ENCODE measurements around the gene CRTC1.
A peak's percentile ranks its signal among the peaks of the same experiment; 100 is the strongest.
"Not testable (repeated sequence)": the region's sequence is repeated elsewhere in the genome, so short reads cannot be mapped to it uniquely, and the experiment has no call there.

CRTC1 gene

DNA sequence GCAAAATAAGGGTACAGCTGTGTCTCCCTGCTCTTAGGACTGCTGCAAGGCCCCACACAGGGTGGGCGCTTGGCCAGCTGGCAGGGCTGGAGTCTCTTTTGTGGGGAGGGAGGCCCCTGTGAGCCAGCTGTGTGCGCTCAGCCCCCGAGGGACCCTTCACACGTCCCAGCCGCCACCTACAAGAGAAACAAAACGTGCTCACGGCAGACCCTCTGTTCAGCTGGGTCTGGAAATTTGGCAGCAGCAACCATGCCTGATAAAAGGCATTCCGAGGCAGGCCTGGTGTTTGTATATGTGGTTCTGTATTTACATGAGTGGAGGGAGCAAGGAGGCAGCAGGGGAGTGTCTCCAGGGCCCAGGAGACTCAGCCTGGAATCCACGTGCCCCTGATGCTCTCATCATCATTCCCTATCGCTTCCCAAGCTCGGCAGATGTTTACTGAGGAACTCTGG lies 49.7 kb downstream of the CRTC1 start:
- H3K4me3 ChIP-seq (replicated peaks in 1 of 2; ENCODE audit: low read depth in 2 of 2, low read length in 2 of 2): no peak overlapping the region
- peak; percentile 22 to 86 for DNase-seq (ENCODE audit: low read depth in 2 of 2)
- TF ChIP-seq, protein P1, sequence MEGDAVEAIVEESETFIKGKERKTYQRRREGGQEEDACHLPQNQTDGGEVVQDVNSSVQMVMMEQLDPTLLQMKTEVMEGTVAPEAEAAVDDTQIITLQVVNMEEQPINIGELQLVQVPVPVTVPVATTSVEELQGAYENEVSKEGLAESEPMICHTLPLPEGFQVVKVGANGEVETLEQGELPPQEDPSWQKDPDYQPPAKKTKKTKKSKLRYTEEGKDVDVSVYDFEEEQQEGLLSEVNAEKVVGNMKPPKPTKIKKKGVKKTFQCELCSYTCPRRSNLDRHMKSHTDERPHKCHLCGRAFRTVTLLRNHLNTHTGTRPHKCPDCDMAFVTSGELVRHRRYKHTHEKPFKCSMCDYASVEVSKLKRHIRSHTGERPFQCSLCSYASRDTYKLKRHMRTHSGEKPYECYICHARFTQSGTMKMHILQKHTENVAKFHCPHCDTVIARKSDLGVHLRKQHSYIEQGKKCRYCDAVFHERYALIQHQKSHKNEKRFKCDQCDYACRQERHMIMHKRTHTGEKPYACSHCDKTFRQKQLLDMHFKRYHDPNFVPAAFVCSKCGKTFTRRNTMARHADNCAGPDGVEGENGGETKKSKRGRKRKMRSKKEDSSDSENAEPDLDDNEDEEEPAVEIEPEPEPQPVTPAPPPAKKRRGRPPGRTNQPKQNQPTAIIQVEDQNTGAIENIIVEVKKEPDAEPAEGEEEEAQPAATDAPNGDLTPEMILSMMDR (IDR thresholded peaks at IDR 0.05; ENCODE audit: low read depth, low read length): no peak

DNA sequence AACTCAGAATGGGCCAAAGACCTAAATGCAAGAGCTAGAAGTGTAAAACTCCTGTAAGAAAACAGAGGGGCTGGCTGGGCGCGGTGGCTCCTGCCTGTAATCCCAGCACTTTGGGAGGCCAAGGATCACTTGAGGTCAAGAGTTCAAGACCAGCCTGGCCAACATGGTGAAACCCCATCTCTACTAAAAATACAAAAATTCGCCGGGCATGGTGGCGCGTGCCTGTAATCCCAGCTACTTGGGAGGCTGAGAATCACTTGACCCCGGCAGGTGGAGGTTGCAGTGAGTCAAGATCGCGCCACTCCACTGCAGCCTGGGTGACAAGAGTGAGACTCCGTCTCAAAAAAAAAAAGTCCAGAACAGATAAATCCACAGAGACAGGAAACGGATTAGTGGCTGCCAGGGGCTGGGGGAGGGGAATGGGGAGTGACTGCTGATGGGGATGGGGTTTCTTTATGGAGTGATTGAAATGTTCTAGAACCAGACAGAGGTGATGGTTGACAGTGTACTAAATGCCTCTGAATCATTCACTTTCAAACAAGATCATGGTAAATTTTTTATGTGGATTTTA lies 50.4 kb downstream of the CRTC1 start:
- not testable (repeated sequence) for DNase-seq (ENCODE audit: low read depth in 2 of 2); H3K4me3 ChIP-seq (replicated peaks in 1 of 2; ENCODE audit: low read depth in 2 of 2, low read length in 2 of 2)

DNA sequence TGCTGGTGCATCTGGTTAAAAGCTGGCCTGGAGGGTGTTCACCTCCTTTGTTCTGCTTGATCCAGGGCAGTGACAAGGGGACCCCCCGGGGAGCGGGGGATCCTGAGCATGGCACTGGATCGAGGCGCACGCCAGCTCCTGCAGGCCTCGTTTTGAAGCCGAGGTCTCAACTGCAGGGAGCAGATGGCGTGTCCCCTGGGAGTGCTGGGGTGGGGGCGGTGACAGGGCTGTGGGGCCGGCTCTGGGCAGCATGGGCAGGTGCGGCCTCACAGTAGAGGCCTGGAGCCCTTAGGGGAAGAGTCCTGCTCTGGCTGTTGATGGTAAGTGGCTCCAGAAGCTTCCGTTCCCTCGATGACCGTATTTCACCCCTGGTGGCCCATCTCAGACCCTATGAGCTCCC lies 51.8 kb downstream of the CRTC1 start:
- H3K4me3 ChIP-seq (replicated peaks in 1 of 2; ENCODE audit: low read depth in 2 of 2, low read length in 2 of 2): no peak overlapping the region
- no peak for DNase-seq (ENCODE audit: low read depth in 2 of 2)
- TF ChIP-seq, protein P1 (IDR thresholded peaks at IDR 0.05; ENCODE audit: low read depth, low read length): no peak

DNA sequence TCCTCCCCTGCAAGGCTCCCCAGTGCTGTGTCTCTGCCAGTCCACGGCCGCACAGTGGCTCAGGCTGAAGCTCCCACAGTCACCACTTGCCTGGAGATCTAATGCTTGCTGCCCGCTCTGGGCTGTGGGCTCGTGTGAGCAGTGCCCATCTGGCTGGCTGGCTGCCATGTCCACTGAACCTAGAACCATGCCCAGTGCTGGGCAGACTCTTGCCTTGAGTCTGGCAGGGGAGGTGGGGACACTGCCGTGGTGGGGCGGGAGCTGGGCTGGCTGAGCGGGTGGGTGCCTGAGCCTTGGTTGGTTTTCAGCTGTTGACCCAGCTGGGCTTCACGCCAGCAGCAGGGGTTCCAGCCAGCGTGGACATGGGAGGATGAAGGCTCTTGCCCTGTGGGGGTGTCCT lies 52.3 kb downstream of the CRTC1 start:
- TF ChIP-seq, protein P1 (IDR thresholded peaks at IDR 0.05; ENCODE audit: low read depth, low read length): no peak
- no peak for DNase-seq (ENCODE audit: low read depth in 2 of 2)
- H3K4me3 ChIP-seq (replicated peaks in 1 of 2; ENCODE audit: low read depth in 2 of 2, low read length in 2 of 2): no peak overlapping the region

DNA sequence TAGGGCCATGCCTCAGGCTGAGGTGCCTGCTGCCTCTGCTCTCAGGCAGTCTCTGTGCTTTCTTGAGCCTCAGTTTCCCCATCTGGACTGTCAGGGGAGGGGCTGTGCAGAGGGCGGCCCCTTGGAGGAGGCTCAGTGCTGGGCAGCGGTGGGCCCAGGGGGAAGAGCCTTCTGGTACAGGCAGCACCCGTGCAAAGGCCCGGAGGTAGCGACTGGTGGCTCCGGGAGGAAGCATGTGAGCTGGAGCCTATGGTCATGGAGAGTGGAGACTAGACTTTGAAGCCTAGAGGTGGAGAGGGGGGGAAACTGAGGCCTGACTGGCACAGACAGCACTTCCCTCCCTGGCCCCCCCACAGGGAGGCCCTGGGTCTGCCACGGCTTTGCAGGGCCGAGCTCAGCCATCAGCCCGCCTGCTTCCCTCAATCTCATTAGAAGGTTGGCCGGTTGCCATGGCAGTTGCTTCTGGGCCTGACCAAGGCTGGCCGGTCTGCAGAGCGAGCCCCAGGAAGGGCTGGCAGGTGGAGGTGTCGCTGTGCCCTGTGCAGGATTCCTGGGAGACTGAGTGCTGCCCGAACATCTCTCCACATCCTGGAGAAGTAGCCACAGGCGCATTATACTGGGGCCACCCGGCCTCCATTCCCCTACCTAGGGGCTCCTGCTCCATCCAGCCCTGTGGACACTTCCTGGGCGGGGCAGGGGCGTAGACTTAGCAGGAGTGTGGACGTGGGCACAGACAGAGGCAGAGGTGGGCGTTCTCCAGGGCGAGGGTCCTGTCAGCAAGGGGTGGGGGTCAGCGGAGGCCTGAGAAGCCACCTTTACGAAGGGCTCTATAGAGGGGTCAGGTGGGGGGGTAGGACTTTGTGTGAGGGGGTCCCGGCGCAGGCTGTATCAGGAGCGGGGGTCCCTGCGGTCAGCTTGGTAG lies 53.2 kb downstream of the CRTC1 start:
- no peak overlapping the region for H3K4me3 ChIP-seq (replicated peaks in 1 of 2; ENCODE audit: low read depth in 2 of 2, low read length in 2 of 2)
- TF ChIP-seq, protein P1 (IDR thresholded peaks at IDR 0.05; ENCODE audit: low read depth, low read length): no peak
- DNase-seq (ENCODE audit: low read depth in 2 of 2): no peak

DNA sequence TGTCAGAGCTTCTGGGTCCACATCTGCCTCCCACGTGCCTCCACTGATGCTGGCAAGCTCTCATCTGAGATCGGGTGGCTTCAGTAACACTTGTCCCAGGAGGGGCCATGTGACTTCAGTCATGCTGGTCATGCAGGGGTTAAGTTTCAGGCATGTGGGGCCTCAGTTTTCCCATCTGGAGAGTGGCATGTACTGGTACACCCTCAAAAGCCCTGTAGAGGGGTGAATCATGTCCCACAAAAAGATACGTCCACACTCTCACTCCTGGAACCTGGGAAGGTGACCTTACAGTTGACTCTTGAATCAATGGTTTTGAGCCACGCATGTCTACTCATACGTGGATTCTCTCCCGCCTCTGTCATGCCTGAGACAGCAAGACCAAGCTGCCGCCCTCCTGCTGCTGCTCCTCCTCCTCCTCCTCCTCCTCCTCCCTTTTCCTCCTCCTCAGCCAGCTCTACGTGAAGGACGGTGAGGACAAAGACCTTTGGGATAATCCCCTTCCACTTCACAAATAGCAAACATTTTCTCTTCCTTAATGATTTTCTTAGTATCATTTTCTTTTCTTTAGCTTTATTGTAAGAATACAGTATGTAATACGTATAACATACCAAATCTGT lies 54.0 kb downstream of the CRTC1 start:
- no peak overlapping the region for H3K4me3 ChIP-seq (replicated peaks in 1 of 2; ENCODE audit: low read depth in 2 of 2, low read length in 2 of 2)
- no peak for DNase-seq (ENCODE audit: low read depth in 2 of 2)
- TF ChIP-seq, protein P1 (IDR thresholded peaks at IDR 0.05; ENCODE audit: low read depth, low read length): no peak

DNA sequence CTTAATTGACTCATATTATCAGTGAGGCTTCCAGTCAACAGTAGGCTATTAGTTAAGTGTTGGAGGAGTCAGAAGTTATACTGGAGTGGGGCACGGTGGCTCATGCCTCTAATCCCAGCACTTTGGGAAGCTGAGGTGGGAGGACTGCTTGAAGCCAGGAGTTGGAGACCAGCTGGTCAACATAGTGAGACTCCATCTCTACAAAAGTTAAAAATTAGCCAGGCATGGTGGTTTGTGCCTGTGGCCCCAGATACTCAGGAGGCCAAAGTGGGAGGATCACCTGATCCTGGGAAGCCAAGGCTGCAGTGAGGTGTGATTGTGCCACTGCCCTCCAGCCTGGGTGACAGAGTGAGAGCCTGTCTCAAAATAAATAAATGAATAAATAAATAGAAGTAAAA lies 54.5 kb downstream of the CRTC1 start:
- no peak overlapping the region for H3K4me3 ChIP-seq (replicated peaks in 1 of 2; ENCODE audit: low read depth in 2 of 2, low read length in 2 of 2)
- TF ChIP-seq, protein P1 (IDR thresholded peaks at IDR 0.05; ENCODE audit: low read depth, low read length): no peak
- no peak for DNase-seq (ENCODE audit: low read depth in 2 of 2)

Data from cardiac fibroblast (primary cell).